PC-9 (cell line): ENCODE results near the gene PEX14.

Source experiments
- EZH2 ChIP-seq: fragments of 200-600 bp; sonication (generic); IDR thresholded peaks from 2 replicates; pipeline ENCODE4 v1.8.0; 2017; ENCODE audit warnings: antibody characterized with exemption, low read depth
- TF ChIP-seq, protein P1 (sequence below): fragments of 200-600 bp; sonication (generic); conservative IDR thresholded peaks from 2 replicates; pipeline ENCODE4 v1.6.1; 2017; ENCODE audit warnings: mixed run types, antibody characterized with exemption, mild to moderate bottlenecking, moderate library complexity

DNA sequence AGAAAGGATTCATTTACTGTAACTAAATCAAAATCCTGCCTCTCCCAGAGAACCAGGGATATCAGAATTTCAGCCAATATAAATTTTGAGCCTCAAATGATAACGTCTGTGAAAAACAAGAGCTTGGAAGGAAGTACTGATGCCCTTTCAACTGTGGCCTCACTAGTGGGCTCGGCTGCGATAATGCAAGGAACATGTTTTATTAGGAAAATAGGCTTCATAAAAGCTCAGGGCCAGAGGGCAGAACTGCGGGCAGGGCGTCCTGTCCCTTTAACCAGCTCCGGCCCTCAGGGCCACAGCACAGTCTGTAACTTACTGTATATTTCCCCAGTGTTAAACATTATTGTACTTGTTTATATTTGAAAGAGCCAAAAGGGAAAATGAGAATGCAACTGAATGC, 122.0 kb downstream of the PEX14 start:
- TF ChIP-seq, protein P1, sequence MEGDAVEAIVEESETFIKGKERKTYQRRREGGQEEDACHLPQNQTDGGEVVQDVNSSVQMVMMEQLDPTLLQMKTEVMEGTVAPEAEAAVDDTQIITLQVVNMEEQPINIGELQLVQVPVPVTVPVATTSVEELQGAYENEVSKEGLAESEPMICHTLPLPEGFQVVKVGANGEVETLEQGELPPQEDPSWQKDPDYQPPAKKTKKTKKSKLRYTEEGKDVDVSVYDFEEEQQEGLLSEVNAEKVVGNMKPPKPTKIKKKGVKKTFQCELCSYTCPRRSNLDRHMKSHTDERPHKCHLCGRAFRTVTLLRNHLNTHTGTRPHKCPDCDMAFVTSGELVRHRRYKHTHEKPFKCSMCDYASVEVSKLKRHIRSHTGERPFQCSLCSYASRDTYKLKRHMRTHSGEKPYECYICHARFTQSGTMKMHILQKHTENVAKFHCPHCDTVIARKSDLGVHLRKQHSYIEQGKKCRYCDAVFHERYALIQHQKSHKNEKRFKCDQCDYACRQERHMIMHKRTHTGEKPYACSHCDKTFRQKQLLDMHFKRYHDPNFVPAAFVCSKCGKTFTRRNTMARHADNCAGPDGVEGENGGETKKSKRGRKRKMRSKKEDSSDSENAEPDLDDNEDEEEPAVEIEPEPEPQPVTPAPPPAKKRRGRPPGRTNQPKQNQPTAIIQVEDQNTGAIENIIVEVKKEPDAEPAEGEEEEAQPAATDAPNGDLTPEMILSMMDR: no peak
- no peak for TF ChIP-seq EZH2
